ENCODE measurements around the gene C7orf33.

C7orf33 gene

DNA sequence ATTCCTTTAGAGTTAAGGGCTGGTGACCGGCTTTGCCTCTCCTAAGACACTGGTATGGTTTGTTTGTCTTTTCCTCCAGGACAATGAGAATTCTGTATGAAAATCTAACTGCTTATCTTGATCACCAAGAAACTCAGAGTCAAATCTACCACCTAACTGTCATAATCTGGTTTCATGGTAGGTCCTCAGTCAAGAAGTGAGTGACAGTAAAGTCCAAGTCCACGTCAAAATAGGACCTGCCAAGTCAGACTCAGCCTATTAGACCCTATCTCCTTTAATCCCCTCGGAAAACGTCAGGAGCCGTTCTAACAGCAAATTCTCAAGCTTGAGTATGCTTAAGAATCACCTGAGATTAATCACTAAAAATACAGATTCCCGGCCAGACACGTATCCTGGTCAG, 37.4 kb downstream of the C7orf33 start:
- ATAC-seq (no peak), DNase-seq (no peak)
- Mint-ChIP-seq H3K4me3 (no peak overlapping the region), H3K9me3 (peaks cover under 1% of the 10 kb centered on the region), H3K36me3 (ENCODE audit: low read depth) (no peaks in the 10 kb centered on the region), H3K27ac (no peak overlapping the region), H3K27me3 (peaks cover 10% of the 10 kb centered on the region), H3K4me1 (peaks cover 44% of the 10 kb centered on the region)

DNA sequence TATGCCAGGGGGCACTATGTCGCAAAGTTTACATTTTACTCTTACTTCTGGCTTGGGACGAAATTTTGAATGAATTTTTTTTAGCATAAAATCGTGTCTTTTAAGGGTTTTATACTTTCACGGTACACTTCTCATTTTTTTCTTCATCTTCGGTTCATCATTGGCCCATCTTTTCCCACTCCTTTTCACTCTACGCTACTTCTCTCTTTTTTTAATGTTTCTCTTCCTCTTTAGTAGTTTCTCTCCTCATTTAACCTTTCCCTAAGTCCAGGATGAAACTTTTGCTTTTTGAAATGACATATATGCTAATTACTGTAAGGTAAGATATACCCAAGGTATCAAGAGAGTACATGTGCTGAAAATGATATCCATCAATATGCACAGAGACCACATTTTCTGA, 39.5 kb downstream of the C7orf33 start:
- ATAC-seq (no peak), DNase-seq (no peak)
- Mint-ChIP-seq H3K9me3 (peaks cover 5% of the 10 kb centered on the region), H3K36me3 (ENCODE audit: low read depth) (no peaks in the 10 kb centered on the region), H3K4me3 (no peak overlapping the region), H3K4me1 (peaks cover 40% of the 10 kb centered on the region), H3K27me3 (peaks cover 5% of the 10 kb centered on the region), H3K27ac (no peak overlapping the region)

DNA sequence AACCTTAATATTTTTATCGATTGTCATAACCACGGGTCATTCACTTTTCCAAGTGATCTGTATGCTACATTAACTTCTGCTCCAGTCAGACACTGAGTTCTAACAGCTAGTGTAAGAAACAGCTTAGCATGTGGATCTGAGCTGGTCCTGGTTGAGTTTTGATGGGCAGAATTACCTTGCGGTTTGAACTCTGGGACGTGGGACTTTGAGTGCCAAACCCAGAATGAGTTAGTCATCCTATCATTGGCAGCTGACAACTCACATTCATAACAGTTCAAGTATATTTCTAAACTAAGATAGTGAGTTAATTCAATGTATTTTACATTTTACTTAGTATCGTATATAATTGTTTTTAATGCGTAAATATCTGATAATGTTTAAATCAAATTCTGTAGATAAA, 43.2 kb downstream of the C7orf33 start:
- Mint-ChIP-seq H3K36me3 (ENCODE audit: low read depth) (no peaks in the 10 kb centered on the region), H3K27me3 (peaks cover 5% of the 10 kb centered on the region), H3K27ac (no peak overlapping the region), H3K4me3 (no peak overlapping the region), H3K9me3 (peaks cover 5% of the 10 kb centered on the region), H3K4me1 (peaks cover 22% of the 10 kb centered on the region)
- ATAC-seq (no peak), DNase-seq (no peak)

DNA sequence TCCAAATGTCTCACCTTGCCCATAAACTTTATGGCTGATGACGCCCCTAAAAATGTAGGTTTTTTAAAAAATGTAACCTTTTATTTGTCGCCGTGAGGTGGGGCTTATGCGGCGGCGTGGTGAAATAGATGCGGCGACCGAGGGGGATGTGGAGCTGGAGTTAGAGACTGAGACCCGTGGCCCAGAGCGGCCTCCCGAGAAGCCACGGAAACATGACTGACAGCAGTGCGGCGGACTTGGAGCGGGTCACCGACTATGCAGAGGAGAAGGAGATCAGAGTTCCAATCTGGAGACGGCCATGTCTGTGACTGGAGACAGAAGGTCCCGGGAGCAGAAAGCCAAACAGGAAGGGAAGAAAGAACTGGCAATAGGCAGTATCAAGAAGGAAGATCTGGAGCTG, 46.5 kb downstream of the C7orf33 start:
- no peak overlapping the region for H3K4me3 Mint-ChIP-seq
- no peak for DNase-seq
- peaks cover 5% of the 10 kb centered on the region for H3K9me3 Mint-ChIP-seq
- ATAC-seq: no peak
- H3K27me3 Mint-ChIP-seq: no peaks in the 10 kb centered on the region
- no peak overlapping the region for H3K27ac Mint-ChIP-seq
- H3K36me3 Mint-ChIP-seq (ENCODE audit: low read depth): no peaks in the 10 kb centered on the region
- H3K4me1 Mint-ChIP-seq: peaks cover 14% of the 10 kb centered on the region

GRCh38 chr7:148645898-148646297, 55.3 kb downstream of the C7orf33 start:
- Mint-ChIP-seq H3K4me1 (no peaks in the 10 kb centered on the region), H3K9me3 (no peaks in the 10 kb centered on the region), H3K27me3 (peaks cover 10% of the 10 kb centered on the region), H3K36me3 (ENCODE audit: low read depth) (no peaks in the 10 kb centered on the region), H3K27ac (no peak overlapping the region), H3K4me3 (no peak overlapping the region)
- DNase-seq: no peak
- no peak for ATAC-seq

GRCh38 chr7:148650232-148650858, 59.8 kb downstream of the C7orf33 start:
- ATAC-seq: no peak
- no peak overlapping the region for H3K27ac Mint-ChIP-seq
- no peaks in the 10 kb centered on the region for H3K9me3 Mint-ChIP-seq
- H3K4me3 Mint-ChIP-seq: no peak overlapping the region
- DNase-seq: no peak
- H3K27me3 Mint-ChIP-seq: no peaks in the 10 kb centered on the region
- no peaks in the 10 kb centered on the region for H3K36me3 Mint-ChIP-seq (ENCODE audit: low read depth)
- H3K4me1 Mint-ChIP-seq: no peaks in the 10 kb centered on the region

DNA sequence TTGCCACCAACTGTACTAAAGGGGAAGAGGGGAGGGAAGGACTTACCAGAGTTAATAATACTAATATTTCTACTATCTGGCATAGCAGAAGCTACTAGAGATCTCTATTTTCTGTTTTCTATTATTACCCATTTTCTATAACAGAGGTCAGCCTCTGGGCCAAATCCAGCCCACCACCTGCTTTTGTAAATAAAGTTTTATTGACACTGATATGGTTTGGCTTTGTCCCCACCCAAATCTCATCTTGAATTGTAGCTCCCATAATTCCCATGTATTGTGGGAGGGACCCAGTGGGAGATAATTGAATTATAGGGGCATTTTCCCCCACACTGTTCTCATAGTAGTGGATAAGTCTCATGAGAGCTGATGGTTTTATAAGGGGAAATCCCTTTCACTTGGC, 62.2 kb downstream of the C7orf33 start:
- Mint-ChIP-seq H3K27ac (no peak overlapping the region), H3K9me3 (no peaks in the 10 kb centered on the region), H3K27me3 (no peaks in the 10 kb centered on the region), H3K4me3 (no peak overlapping the region), H3K36me3 (ENCODE audit: low read depth) (no peaks in the 10 kb centered on the region), H3K4me1 (no peaks in the 10 kb centered on the region)
- DNase-seq: no peak
- no peak for ATAC-seq

DNA sequence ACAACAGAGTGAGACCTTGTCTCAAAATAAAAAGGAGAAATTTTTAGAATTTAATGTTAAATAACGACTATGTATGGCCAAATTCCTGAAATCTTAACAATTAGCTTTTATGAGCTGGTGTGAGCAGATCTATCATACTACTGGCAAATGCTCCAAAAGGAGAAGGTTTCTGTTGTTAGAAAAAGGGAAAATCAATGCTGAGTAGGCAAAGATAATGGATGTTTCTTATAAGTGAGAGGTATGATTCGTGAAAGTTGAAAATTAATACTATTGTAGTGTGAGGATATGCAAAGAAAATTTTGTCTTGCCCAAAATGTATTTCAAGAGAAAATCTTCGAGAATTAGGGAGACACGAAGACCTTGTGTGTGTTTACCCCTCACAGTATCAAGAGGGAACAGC, 67.4 kb downstream of the C7orf33 start:
- ATAC-seq (no peak), DNase-seq (no peak)
- Mint-ChIP-seq H3K4me3 (no peak overlapping the region), H3K27ac (no peak overlapping the region), H3K4me1 (no peaks in the 10 kb centered on the region), H3K27me3 (no peaks in the 10 kb centered on the region), H3K36me3 (ENCODE audit: low read depth) (no peaks in the 10 kb centered on the region), H3K9me3 (no peaks in the 10 kb centered on the region)

GRCh38 chr7:148661471-148661870, 70.9 kb downstream of the C7orf33 start:
- Mint-ChIP-seq H3K4me1 (no peaks in the 10 kb centered on the region), H3K9me3 (peaks cover 1% of the 10 kb centered on the region), H3K36me3 (ENCODE audit: low read depth) (no peaks in the 10 kb centered on the region), H3K27me3 (no peaks in the 10 kb centered on the region), H3K4me3 (no peak overlapping the region), H3K27ac (no peak overlapping the region)
- ATAC-seq (no peak), DNase-seq (no peak)

GRCh38 chr7:148662646-148663045, 72.1 kb downstream of the C7orf33 start:
- no peak overlapping the region for H3K4me3 Mint-ChIP-seq
- H3K36me3 Mint-ChIP-seq (ENCODE audit: low read depth): peaks cover 2% of the 10 kb centered on the region
- peaks cover under 1% of the 10 kb centered on the region for H3K4me1 Mint-ChIP-seq
- H3K9me3 Mint-ChIP-seq: peaks cover 5% of the 10 kb centered on the region
- H3K27ac Mint-ChIP-seq: no peak overlapping the region
- no peaks in the 10 kb centered on the region for H3K27me3 Mint-ChIP-seq
- DNase-seq (no peak), ATAC-seq (no peak)

- peaks cover 2% of the 10 kb centered on the region for H3K36me3 Mint-ChIP-seq (ENCODE audit: low read depth)
- no peak overlapping the region for H3K4me3 Mint-ChIP-seq
- H3K27ac Mint-ChIP-seq: no peak overlapping the region
- H3K27me3 Mint-ChIP-seq: no peaks in the 10 kb centered on the region
- peaks cover 8% of the 10 kb centered on the region for H3K9me3 Mint-ChIP-seq
- no peak for ATAC-seq
- H3K4me1 Mint-ChIP-seq: peaks cover 3% of the 10 kb centered on the region
- no peak for DNase-seq
Observed at GRCh38 chr7:148664324-148664723, 73.8 kb downstream of the C7orf33 start.

DNA sequence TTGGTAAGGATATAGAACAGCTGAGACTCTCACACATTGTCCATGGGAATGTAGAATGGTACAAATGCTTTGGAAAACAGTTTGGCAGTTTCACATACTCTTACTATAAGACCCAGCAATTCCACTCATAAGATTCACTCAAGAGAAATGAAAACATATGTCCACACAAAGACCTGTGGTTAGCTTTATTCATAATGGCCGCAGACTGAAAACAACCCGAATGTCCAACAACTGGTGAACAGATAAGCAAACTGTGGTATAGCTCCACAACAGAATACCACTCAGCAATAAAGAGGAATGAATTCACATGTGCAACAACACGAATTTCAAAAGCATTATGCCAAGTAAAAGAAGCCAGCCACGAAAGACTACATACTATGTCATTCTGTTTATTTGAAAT, 74.7 kb downstream of the C7orf33 start:
- Mint-ChIP-seq H3K9me3 (peaks cover 8% of the 10 kb centered on the region), H3K27me3 (no peaks in the 10 kb centered on the region), H3K27ac (no peak overlapping the region), H3K4me1 (peaks cover 9% of the 10 kb centered on the region), H3K4me3 (no peak overlapping the region), H3K36me3 (ENCODE audit: low read depth) (peaks cover 2% of the 10 kb centered on the region)
- DNase-seq (no peak), ATAC-seq (no peak)
